Measurements from ENCODE around the gene AIMP1.
A peak's percentile ranks its signal among the peaks of the same experiment; 100 is the strongest.

DNA sequence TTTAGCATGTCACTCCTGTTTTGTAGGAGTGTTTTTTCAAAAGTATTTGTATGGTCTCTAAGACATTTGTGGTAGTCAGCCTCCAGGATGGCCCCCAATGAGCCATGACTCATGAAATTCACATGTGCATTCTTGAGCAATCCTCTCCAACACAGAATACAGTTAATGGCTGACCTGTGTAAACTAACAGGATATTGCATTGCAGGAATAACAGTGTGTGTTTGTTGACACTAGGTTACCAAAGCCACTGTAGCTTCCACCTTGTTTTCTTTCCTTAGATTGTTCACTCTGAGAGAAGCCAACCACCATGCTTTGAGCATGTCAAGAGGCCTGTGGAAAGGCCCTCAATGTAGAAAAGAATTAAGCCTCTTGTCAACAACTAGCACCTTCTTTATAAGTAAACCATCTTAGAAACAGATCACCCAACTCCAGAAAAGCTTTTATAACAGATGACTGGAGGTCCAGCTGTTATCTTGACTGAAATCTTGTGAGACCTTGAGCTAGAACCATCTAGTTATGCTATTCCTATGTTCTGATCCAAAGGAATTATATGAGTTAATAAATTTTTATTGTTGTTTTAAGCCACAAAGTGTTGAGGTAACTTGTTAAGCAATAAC, 28.9 kb upstream of the AIMP1 start:
- peak; percentile 73; the same call in 1 of the 2 replicates for TF ChIP-seq DNMT3B (CRISPR knock-in tag; conservative IDR thresholded peaks at IDR 0.05)
- TF ChIP-seq YY1 (IDR thresholded peaks at IDR 0.05; ENCODE audit: insufficient read depth, insufficient replicate concordance, low read depth, low read length): peak; percentile 74
- TF ChIP-seq, protein P1, sequence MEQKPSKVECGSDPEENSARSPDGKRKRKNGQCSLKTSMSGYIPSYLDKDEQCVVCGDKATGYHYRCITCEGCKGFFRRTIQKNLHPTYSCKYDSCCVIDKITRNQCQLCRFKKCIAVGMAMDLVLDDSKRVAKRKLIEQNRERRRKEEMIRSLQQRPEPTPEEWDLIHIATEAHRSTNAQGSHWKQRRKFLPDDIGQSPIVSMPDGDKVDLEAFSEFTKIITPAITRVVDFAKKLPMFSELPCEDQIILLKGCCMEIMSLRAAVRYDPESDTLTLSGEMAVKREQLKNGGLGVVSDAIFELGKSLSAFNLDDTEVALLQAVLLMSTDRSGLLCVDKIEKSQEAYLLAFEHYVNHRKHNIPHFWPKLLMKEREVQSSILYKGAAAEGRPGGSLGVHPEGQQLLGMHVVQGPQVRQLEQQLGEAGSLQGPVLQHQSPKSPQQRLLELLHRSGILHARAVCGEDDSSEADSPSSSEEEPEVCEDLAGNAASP (CRISPR knock-in tag; IDR thresholded peaks at IDR 0.05; ENCODE audit: borderline replicate concordance): peak; percentile 86
- TF ChIP-seq FIP1L1 (IDR thresholded peaks at IDR 0.05; ENCODE audit: borderline replicate concordance, insufficient read depth, low read depth, low read length): no peak
- peak; percentile 70; the same call in 1 of the 2 replicates for TF ChIP-seq PHF21A (CRISPR knock-in tag; IDR thresholded peaks at IDR 0.05)
- peak; percentile 35; the same call in 1 of the 2 replicates for TF ChIP-seq POLR2AphosphoS5 (IDR thresholded peaks at IDR 0.05; ENCODE audit: low read depth, low read length)
- TF ChIP-seq DPF2 (CRISPR knock-in tag; IDR thresholded peaks at IDR 0.05; ENCODE audit: borderline replicate concordance, low read depth): peak; percentile 85

Measured in HepG2 (cell line).